PC-9 (cell line): ENCODE data around the gene JAG1.

ENCODE experiments used
- CTCF ChIP-seq: fragments of 200-600 bp; sonication (generic); conservative IDR thresholded peaks from 2 replicates; pipeline ENCODE4 v1.6.1; 2017; ENCODE audit warnings: mixed run types, antibody characterized with exemption, mild to moderate bottlenecking, moderate library complexity
- EZH2 ChIP-seq: fragments of 200-600 bp; sonication (generic); IDR thresholded peaks from 2 replicates; pipeline ENCODE4 v1.8.0; 2017; ENCODE audit warnings: antibody characterized with exemption, low read depth

GRCh38 chr20:10619427-10619826, 54.4 kb downstream of the JAG1 start:
- TF ChIP-seq CTCF (no peak), EZH2 (no peak)
